Measurements from ENCODE around the gene POFUT1. TPM values are rescaled to one million over a fixed set of nuclear protein-coding genes. Genes with fewer than 3 reads are reported as not detected.
A peak's percentile ranks its signal among the peaks of the same experiment; 100 is the strongest.

Gene POFUT1
- total RNA-seq, 4 donors from 2014 or later: 28.8 to 42.4 (median 33.5) TPM

GRCh38 chr20:32277361-32278198 is 69.9 kb downstream of the POFUT1 start, which contains the start of gene KIF3B:
TSS of gene KIF3B (plus strand) at chr20:32277651. CDS start at chr20:32309778, 32,127 bp downstream.
- Histone ChIP-seq H3K4me3 (peak within 1 kb of the TSS; percentile 77 to 85), H3K9me3 (no peaks in the 10 kb centered on the region), H3K27me3 (no peaks in the 10 kb centered on the region), H3K4me1 (peaks cover 0 to 36% (median 9%) of the 10 kb centered on the region in 3 donors), H3K36me3 (no peaks in the 10 kb centered on the region), H3K27ac (peak within 1 kb of the TSS; percentile 44 to 91 (median 84))
- peak; percentile 96 for ATAC-seq
- TF ChIP-seq EP300 (IDR thresholded peaks at IDR 0.05): no peak
- TF ChIP-seq, protein P1, sequence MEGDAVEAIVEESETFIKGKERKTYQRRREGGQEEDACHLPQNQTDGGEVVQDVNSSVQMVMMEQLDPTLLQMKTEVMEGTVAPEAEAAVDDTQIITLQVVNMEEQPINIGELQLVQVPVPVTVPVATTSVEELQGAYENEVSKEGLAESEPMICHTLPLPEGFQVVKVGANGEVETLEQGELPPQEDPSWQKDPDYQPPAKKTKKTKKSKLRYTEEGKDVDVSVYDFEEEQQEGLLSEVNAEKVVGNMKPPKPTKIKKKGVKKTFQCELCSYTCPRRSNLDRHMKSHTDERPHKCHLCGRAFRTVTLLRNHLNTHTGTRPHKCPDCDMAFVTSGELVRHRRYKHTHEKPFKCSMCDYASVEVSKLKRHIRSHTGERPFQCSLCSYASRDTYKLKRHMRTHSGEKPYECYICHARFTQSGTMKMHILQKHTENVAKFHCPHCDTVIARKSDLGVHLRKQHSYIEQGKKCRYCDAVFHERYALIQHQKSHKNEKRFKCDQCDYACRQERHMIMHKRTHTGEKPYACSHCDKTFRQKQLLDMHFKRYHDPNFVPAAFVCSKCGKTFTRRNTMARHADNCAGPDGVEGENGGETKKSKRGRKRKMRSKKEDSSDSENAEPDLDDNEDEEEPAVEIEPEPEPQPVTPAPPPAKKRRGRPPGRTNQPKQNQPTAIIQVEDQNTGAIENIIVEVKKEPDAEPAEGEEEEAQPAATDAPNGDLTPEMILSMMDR (IDR thresholded peaks at IDR 0.05): no peak
- TF ChIP-seq POLR2AphosphoS5 (IDR thresholded peaks at IDR 0.05): peak; percentile 85
- TF ChIP-seq POLR2A (IDR thresholded peaks at IDR 0.05): peak; percentile 56 to 62
- WGBS, 2 donors (ENCODE audit: low coverage in 1 of 2): 0 to 20% methylated on average over 2 to 11 of the region's 62 CpGs

GRCh38 chr20:32278199-32278643 is 70.5 kb downstream of the POFUT1 start:
- Histone ChIP-seq H3K36me3 (no peaks in the 10 kb centered on the region), H3K4me3 (peak overlapping the region; percentile 77 to 85), H3K9me3 (no peaks in the 10 kb centered on the region), H3K27ac (peak overlapping the region; percentile 44 to 91 (median 84)), H3K27me3 (no peaks in the 10 kb centered on the region), H3K4me1 (peaks cover 0 to 42% (median 9%) of the 10 kb centered on the region in 3 donors)
- peak; percentile 13 for ATAC-seq
- 40 to 54% methylated on average over 3 to 4 of the region's 4 CpGs for WGBS, 2 donors (ENCODE audit: low coverage in 1 of 2)
- TF ChIP-seq, protein P1 (IDR thresholded peaks at IDR 0.05): no peak
- no peak for TF ChIP-seq POLR2AphosphoS5 (IDR thresholded peaks at IDR 0.05)

DNA sequence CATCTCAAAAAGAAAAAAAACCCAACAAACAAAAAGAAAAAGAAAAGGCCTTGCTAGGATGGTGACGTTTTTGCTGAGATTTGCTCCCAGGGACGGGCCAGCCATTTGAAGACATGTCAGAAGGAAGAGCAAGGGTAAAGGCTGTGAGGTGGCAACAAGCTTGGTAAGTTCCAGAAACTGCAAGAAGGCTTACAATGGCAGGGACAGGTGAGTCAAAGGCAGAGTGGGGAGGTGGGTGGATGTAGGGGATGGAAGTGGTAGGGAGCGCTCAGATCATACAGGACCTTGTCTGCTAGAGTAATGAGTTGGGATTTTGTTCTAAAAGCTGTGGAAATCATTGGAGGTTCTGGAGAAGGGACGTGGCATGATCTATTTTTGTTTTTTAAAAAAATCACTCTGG is 74.0 kb downstream of the POFUT1 start:
- peaks cover 0 to 57% (median 9%) of the 10 kb centered on the region in 3 donors for H3K4me1 ChIP-seq
- H3K27me3 ChIP-seq: no peaks in the 10 kb centered on the region
- TF ChIP-seq, protein P1 (IDR thresholded peaks at IDR 0.05): no peak
- no peak for TF ChIP-seq POLR2AphosphoS5 (IDR thresholded peaks at IDR 0.05)
- TF ChIP-seq EP300 (IDR thresholded peaks at IDR 0.05): no peak
- no peak for TF ChIP-seq POLR2A (IDR thresholded peaks at IDR 0.05)
- H3K36me3 ChIP-seq: no peaks in the 10 kb centered on the region
- no peak overlapping the region for H3K4me3 ChIP-seq
- ATAC-seq: no peak
- no peak overlapping the region for H3K27ac ChIP-seq
- WGBS, 2 donors (ENCODE audit: low coverage in 1 of 2): 0 to 80% methylated on average over 1 to 4 of the region's 4 CpGs
- no peaks in the 10 kb centered on the region for H3K9me3 ChIP-seq

DNA sequence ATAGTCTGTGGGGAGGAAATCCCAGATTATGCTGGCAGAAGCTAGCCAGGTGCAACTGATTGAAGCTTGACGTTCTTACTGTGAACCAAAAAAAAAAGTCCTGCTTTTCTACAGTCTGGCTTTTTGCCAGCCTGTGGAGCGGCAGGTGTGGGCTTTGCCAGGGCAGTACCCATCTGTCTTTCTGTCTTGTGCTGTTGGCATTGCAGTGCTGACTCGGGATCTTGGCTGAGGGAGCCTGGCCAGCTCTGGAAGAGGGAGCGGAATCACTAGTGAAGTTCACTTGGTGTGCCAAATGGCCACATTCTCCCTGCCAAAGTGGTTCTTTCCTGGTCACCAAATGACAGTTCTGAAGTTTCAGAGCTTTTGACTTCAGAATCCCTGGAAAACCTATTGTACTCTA is 74.8 kb downstream of the POFUT1 start:
- no peak for TF ChIP-seq POLR2AphosphoS5 (IDR thresholded peaks at IDR 0.05)
- TF ChIP-seq POLR2A (IDR thresholded peaks at IDR 0.05): no peak
- TF ChIP-seq, protein P1 (IDR thresholded peaks at IDR 0.05): no peak
- TF ChIP-seq EP300 (IDR thresholded peaks at IDR 0.05): no peak
- H3K27me3 ChIP-seq: no peaks in the 10 kb centered on the region
- H3K36me3 ChIP-seq: no peaks in the 10 kb centered on the region
- WGBS, 2 donors (ENCODE audit: low coverage in 1 of 2): 7 to 20% methylated on average over 2 of the region's 4 CpGs
- no peak for ATAC-seq
- peak overlapping the region in 2 of 4 donors; percentile 3 to 12 for H3K27ac ChIP-seq
- no peaks in the 10 kb centered on the region for H3K9me3 ChIP-seq
- H3K4me1 ChIP-seq: peaks cover 0 to 58% (median 9%) of the 10 kb centered on the region in 3 donors
- no peak overlapping the region for H3K4me3 ChIP-seq

Measured in gastroesophageal sphincter (tissue), 4 donors.